HepG2 (cell line): Measurements from ENCODE around the gene ATF7IP.
"Not testable (repeated sequence)": the region's sequence is repeated elsewhere in the genome, so short reads cannot be mapped to it uniquely, and the experiment has no call there.

Source experiments
- FOXA1 ChIP-seq, 2 experiments: fragments of 450-650 bp in 1 of 2; sonication (generic) in 1 of 2; formaldehyde crosslinking in 1 of 2; IDR thresholded peaks; 2 replicates each; pipeline versions ENCODE4 v1.4.0 to v1.6.1; 2016 to 2020; ENCODE audit warnings: missing genetic modification reagents in 1 of 2
- TBP ChIP-seq: sonication (generic); formaldehyde crosslinking; IDR thresholded peaks from 2 replicates; pipeline ENCODE4 v1.5.0; 2020; ENCODE audit warnings: missing genetic modification reagents

- TF ChIP-seq FOXA1 (IDR thresholded peaks at IDR 0.05); FOXA1 (CRISPR knock-in tag; IDR thresholded peaks at IDR 0.05); TBP: not testable (repeated sequence)
Measured at GRCh38 chr12:14352066-14352465, 13.4 kb upstream of the ATF7IP start.
